HepG2 (cell line): ENCODE results near the gene SELPLG. TPM values are rescaled to one million over a fixed set of nuclear protein-coding genes. Genes with fewer than 3 reads are reported as not detected.

Source experiments
- ATAC-seq: fragments of 200-7000 bp; cut with Tn5 transposase; 3 replicates; pipeline ENCODE4 v1.9.1; 2020; ENCODE audit warnings: mild to moderate bottlenecking, moderate library complexity
- BruUV-seq: library from RNA; stranded (reverse); fragments of 400-500 nt; replicated peaks from 2 replicates; lab custom pipeline; 2021; lab: Mats Ljungman, UMichigan
- CTCF ChIA-PET: fragments of 300-600 bp; formaldehyde crosslinking; extraction: SDS; loops from one replicate; lab custom pipeline; 2021; ENCODE audit warnings: low total read pairs, inconsistent platforms, low intra/inter-chr PET ratio; lab: Yijun Ruan, JAX
- POLR2A ChIA-PET: fragments of 350-600 bp; sonication (Branson Sonifier 250); formaldehyde crosslinking; loops from one replicate; lab custom pipeline; 2020; ENCODE audit warnings: antibody characterized with exemption, inconsistent platforms; lab: Yijun Ruan, JAX
- DNase-seq: peaks from one replicate; pipeline ENCODE4 v3.0.0-alpha.2; 2015; ENCODE audit warnings: low spot score
- FAIRE-seq: peaks from 3 replicates; lab custom pipeline; 2011; peaks lifted over from hg19 to GRCh38; lab: Jason Lieb, UNC
- H2AFZ ChIP-seq: one replicate; pipeline ENCODE4 v1.6.1; 2011; ENCODE audit warnings: low read length, inconsistent platforms
- H3K27ac ChIP-seq: fragments of 300-600 bp; 3 replicates; pipeline ENCODE4 v1.8.0; 2011; ENCODE audit warnings: mixed run types, mild to moderate bottlenecking, mixed read lengths, low read length, inconsistent platforms; ENCODE audit not compliant: insufficient read depth; ENCODE audit errors: extremely low read length
- H3K27me3 ChIP-seq, 2 experiments: fragments of 200-600 bp in 1 of 2; 2 replicates in 1 of 2; 3 replicates in 1 of 2; pipeline versions ENCODE4 v1.6.0 to v1.8.0; 2011; ENCODE audit warnings: low read length in 2 of 2, mild to moderate bottlenecking in 2 of 2, moderate library complexity in 2 of 2, inconsistent platforms in 1 of 2; ENCODE audit not compliant: insufficient read depth in 2 of 2, control insufficient read depth in 1 of 2
- H3K36me3 ChIP-seq, 2 experiments: fragments of 200-600 bp in 1 of 2; replicated peaks in 1 of 2; 2 replicates in 1 of 2; 3 replicates in 1 of 2; pipeline versions ENCODE4 v1.5.1 to v1.8.0; 2011; ENCODE audit warnings: low read length in 2 of 2, inconsistent platforms in 1 of 2; ENCODE audit not compliant: insufficient read depth in 2 of 2, control insufficient read depth in 1 of 2
- H3K4me1 ChIP-seq: 2 replicates; pipeline ENCODE4 v1.5.1; 2012; ENCODE audit warnings: low read length, inconsistent platforms; ENCODE audit not compliant: insufficient read depth
- H3K4me2 ChIP-seq: 2 replicates; pipeline ENCODE4 v1.6.0; 2011; ENCODE audit warnings: low read depth, low read length, inconsistent platforms
- H3K4me3 ChIP-seq, 3 experiments: fragments of 200-600 bp in 1 of 3; sonication (generic), shearing (Covaris generic) in 1 of 3; replicated peaks in 1 of 3; 2 replicates each; pipeline ENCODE4 v1.5.1; 2011 to 2016; ENCODE audit warnings: low read length in 3 of 3, inconsistent platforms in 2 of 3, low read depth in 2 of 3, mild to moderate bottlenecking in 2 of 3, control low read depth in 1 of 3, mixed read lengths in 1 of 3; ENCODE audit not compliant: insufficient read depth in 1 of 3
- H3K79me2 ChIP-seq: one replicate; pipeline ENCODE4 v1.6.1; 2011; ENCODE audit warnings: low read length, inconsistent platforms; ENCODE audit not compliant: insufficient read depth
- H3K9ac ChIP-seq: 2 replicates; pipeline ENCODE4 v1.6.0; 2011; ENCODE audit warnings: mild to moderate bottlenecking, low read depth, low read length, inconsistent platforms; ENCODE audit not compliant: insufficient read depth
- H3K9me3 ChIP-seq: 2 replicates; pipeline ENCODE4 v1.5.1; 2012; ENCODE audit warnings: mild to moderate bottlenecking, low read length
- H4K20me1 ChIP-seq: 2 replicates; pipeline ENCODE4 v1.6.0; 2011; ENCODE audit warnings: inconsistent platforms, mild to moderate bottlenecking, low read length, moderate library complexity; ENCODE audit not compliant: insufficient read depth
- CHD2 ChIP-seq: IDR thresholded peaks from 2 replicates; pipeline ENCODE4 v1.6.1; 2011; ENCODE audit warnings: low read depth, low read length, improper control_type of control experiment
- JUNB ChIP-seq: sonication (generic); formaldehyde crosslinking; IDR thresholded peaks from 2 replicates; pipeline ENCODE4 v1.8.0; 2022; ENCODE audit warnings: missing genetic modification reagents, mild to moderate bottlenecking, borderline replicate concordance
- ZMYM3 ChIP-seq: sonication (generic); formaldehyde crosslinking; IDR thresholded peaks from 2 replicates; pipeline ENCODE4 v1.5.1; 2020; ENCODE audit warnings: mild to moderate bottlenecking, missing genetic modification reagents
- ZNF18 ChIP-seq: sonication (generic); formaldehyde crosslinking; IDR thresholded peaks from 2 replicates; pipeline ENCODE4 v1.8.0; 2022; ENCODE audit warnings: mild to moderate bottlenecking, missing genetic modification reagents; ENCODE audit not compliant: insufficient replicate concordance
- ZNF24 ChIP-seq: fragments of 450-650 bp; IDR thresholded peaks from 2 replicates; pipeline ENCODE4 v1.6.1; 2017; ENCODE audit warnings: antibody characterized with exemption, mild to moderate bottlenecking
- ZNF3 ChIP-seq: IDR thresholded peaks from 2 replicates; pipeline ENCODE4 v1.7.0; 2017; ENCODE audit warnings: inconsistent platforms
- ZNF629 ChIP-seq: sonication (generic); formaldehyde crosslinking; conservative IDR thresholded peaks from 2 replicates; pipeline ENCODE4 v1.5.0; 2020; ENCODE audit warnings: missing genetic modification reagents
- WGBS: methylation state at CpG from one replicate; pipeline ENCODE4 v1.1.6; 2017; ENCODE audit warnings: low lambda C conversion rate; 5-methylcytosine and 5-hydroxymethylcytosine counted together
- in situ Hi-C: cut with HindIII; loops from 2 replicates; pipeline ENCODE4 v1.10.0; 2017; ENCODE audit warnings: low pct_unique_long_range_greater_than_20kb; ENCODE audit not compliant: extremely low pct_ligation_motif_present
- intact Hi-C: fragments of 100-400 bp; cut with micrococcal nuclease; formaldehyde crosslinking; loops from one replicate; pipeline ENCODE4 v1.10.0; 2022; ENCODE audit not compliant: unreplicated experiment
- polyA plus RNA-seq, 8 experiments: library from polyadenylated mRNA; depleted of rRNA in 3 of 8; stranded (reverse) in 7 of 8; unstranded in 1 of 8; fragments of >200 nt; fragmentation: Illumina TruSeq in 4 of 8; extraction: Trizol in 4 of 8; gene quantifications; 2 replicates each; pipeline versions ENCODE4 v1.2.1 to v1.2.3, GENCODE V29; 2011 to 2016; ENCODE audit warnings: low read depth in 4 of 8, missing spikeins in 1 of 8, mixed read lengths in 1 of 8; ENCODE audit not compliant: insufficient read depth in 1 of 8
- total RNA-seq, 5 experiments: library from RNA; depleted of rRNA; stranded (reverse); fragments of >200 nt; fragmentation: Illumina TruSeq; extraction: Trizol; gene quantifications; 2 replicates each; pipeline ENCODE4 v1.2.3, GENCODE V29; 2016; ENCODE audit warnings: low read depth in 1 of 5

Gene SELPLG
- total and polyA plus RNA-seq, 2 of the 13 experiments (the other 11 are each of a cell fraction or from before 2014, with no cell fraction given) = 0.12 TPM; not detected in 1

- no peaks in the 10 kb centered on the region for H3K79me2 ChIP-seq
- TF ChIP-seq CHD2 (no peak), ZNF18 (CRISPR knock-in tag) (no peak), JUNB (CRISPR knock-in tag) (no peak), ZNF24 (peak; percentile 62; the same call in 1 of the 2 replicates), ZNF629 (CRISPR knock-in tag) (peak; percentile 77), ZMYM3 (CRISPR knock-in tag) (peak; percentile 41; the same call in 1 of the 2 replicates), ZNF3 (CRISPR knock-in tag) (peak; percentile 79; the same call in 1 of the 2 replicates)
- ATAC-seq = no peak
- DNase-seq = no peak
- H3K4me2 ChIP-seq = no peak overlapping the region
- 0 out of 2 replicates have a peak, but pooled peaks cover 6% of the 10 kb centered on the region for H3K4me1 ChIP-seq
- no peak overlapping the region for H3K27ac ChIP-seq
- intact Hi-C loops (no loop called here), in situ Hi-C loops (no loop called here)
- POLR2A ChIA-PET = no interaction called here
- H2AFZ ChIP-seq = no peak overlapping the region
- H4K20me1 ChIP-seq = no peaks in the 10 kb centered on the region
- H3K27me3 ChIP-seq = peaks cover 7 to 19% of the 10 kb centered on the region in 2 experiments; a peak in 2 of 5 replicates
- no peak for FAIRE-seq
- CTCF ChIA-PET = no interaction called here
- H3K9me3 ChIP-seq = no peaks in the 10 kb centered on the region
- H3K9ac ChIP-seq = no peak overlapping the region
- WGBS = 44% methylated on average over 11 of the region's 11 CpGs
- H3K4me3 ChIP-seq = no peak overlapping the region
- H3K36me3 ChIP-seq = no peaks in the 10 kb centered on the region
- no TSS peak for BruUV-seq
Observed at GRCh38 chr12:108598553-108599250, 35.0 kb downstream of the SELPLG start.
